Right lobe of liver (tissue), 6 donors: Measurements from ENCODE around the gene SLC16A10. TPM values are rescaled to one million over a fixed set of nuclear protein-coding genes. Genes with fewer than 3 reads are reported as not detected.
A peak's percentile ranks its signal among the peaks of the same experiment; 100 is the strongest.

Experiments used
- ATAC-seq, 4 donors: fragments of 200-7000 bp; cut with Tn5 transposase; one replicate each; pipeline ENCODE4 v1.9.1; 2020; ENCODE audit warnings: mild to moderate bottlenecking in 4 of 4, moderate library complexity in 4 of 4
- DNase-seq, 3 donors: peaks; one replicate each; pipeline ENCODE4 v3.0.0-alpha.2; 2020
- H3K27ac ChIP-seq, 3 donors: fragments of 200-600 bp; one replicate each; pipeline ENCODE4 v1.8.0; 2022
- H3K27me3 ChIP-seq, 2 donors: fragments of 200-600 bp; one replicate each; pipeline ENCODE4 v1.8.0; 2022
- H3K36me3 ChIP-seq, 4 donors: fragments of 200-600 bp; sonication (generic) in 1 of 4; one replicate each; pipeline versions ENCODE4 v1.5.1 to v1.8.0; 2017 to 2022; ENCODE audit warnings: control low read depth in 1 of 4
- H3K4me1 ChIP-seq, 4 donors: fragments of 200-600 bp; sonication (generic) in 1 of 4; one replicate each; pipeline versions ENCODE4 v1.5.1 to v1.8.0; 2017 to 2022; ENCODE audit warnings: control low read depth in 1 of 4
- H3K4me3 ChIP-seq, 3 donors: fragments of 200-600 bp; one replicate each; pipeline ENCODE4 v1.8.0; 2022
- H3K9me3 ChIP-seq, 4 donors: fragments of 200-600 bp; sonication (generic) in 1 of 4; one replicate each; pipeline versions ENCODE4 v1.5.1 to v1.8.0; 2017 to 2022; ENCODE audit warnings: control low read depth in 1 of 4
- CTCF ChIP-seq, 4 donors: fragments of 200-600 bp in 3 of 4; fragments of 450-650 bp in 1 of 4; IDR thresholded peaks; one replicate each; pipeline versions ENCODE4 v1.5.1 to v1.8.0; 2016 to 2022; ENCODE audit warnings: antibody characterized with exemption in 4 of 4, mild to moderate bottlenecking in 2 of 4
- POLR2A ChIP-seq: fragments of 450-650 bp; IDR thresholded peaks from one replicate; pipeline ENCODE4 v1.6.1; 2017; ENCODE audit warnings: antibody characterized with exemption, mild to moderate bottlenecking
- WGBS: methylation state at CpG from one replicate; pipeline ENCODE4 v1.1.6; 2018; ENCODE audit warnings: low coverage, low lambda C conversion rate; ENCODE audit not compliant: insufficient coverage; ENCODE audit errors: missing lambda C conversion rate; 5-methylcytosine and 5-hydroxymethylcytosine counted together
- intact Hi-C, 2 donors: fragments of 100-400 bp; cut with DNase I; formaldehyde crosslinking; loops; one replicate each; pipeline versions ENCODE4 v1.11.2 to v1.14.1; 2022
- total RNA-seq, 6 experiments: library from RNA; depleted of rRNA in 2 of 6; stranded (reverse); fragments of >200 nt in 2 of 6; fragmentation: NEBNext Ultra II Directional in 3 of 6; extraction: Animal tissue kit (Norgen Biotek cat#: 25700) in 3 of 6; gene quantifications; one replicate each; pipeline versions ENCODE4 v1.1.0 to v1.2.4, GENCODE V29; 2016 to 2023
- donor health status: DM: no; HTN: yes; CAD: no.
- donor health status: DM: no; HTN: no; CAD: no.
- donor health status: DM: no; HTN: no; CAD: no.
- donor health status: DM: no; HTN: yes; CAD: no.
- donor health status: DM: no; HTN: yes; CAD: no.

The SLC16A10 gene
- total RNA-seq, 6 experiments from 2014 or later = 2.9 to 15.8 (median 6.6) TPM

- Histone ChIP-seq H3K27ac (no peak overlapping the region), H3K9me3 (no peaks in the 10 kb centered on the region), H3K36me3 (no peaks in the 10 kb centered on the region), H3K4me3 (no peak overlapping the region), H3K27me3 (no peaks in the 10 kb centered on the region), H3K4me1 (peaks cover 0 to 18% (median 5%) of the 10 kb centered on the region in 4 donors)
- intact Hi-C loops = no loop called here
- 10% methylated on average over 1 of the region's 2 CpGs for WGBS
- ATAC-seq (no peak), DNase-seq (no peak)
- no peak for TF ChIP-seq CTCF (IDR thresholded peaks at IDR 0.05)
- TF ChIP-seq POLR2A = no peak
Observed at GRCh38 chr6:111175109-111175508, 87.8 kb downstream of the SLC16A10 start.

GRCh38 chr6:111176038-111176759 is 88.9 kb downstream of the SLC16A10 start:
- Histone ChIP-seq H3K36me3 (no peaks in the 10 kb centered on the region), H3K4me1 (peaks cover 0 to 18% (median 5%) of the 10 kb centered on the region in 4 donors), H3K27ac (peak overlapping the region; percentile 21 to 67 (median 60)), H3K9me3 (no peaks in the 10 kb centered on the region), H3K4me3 (peak overlapping the region in 2 of 3 donors; percentile 17 to 36), H3K27me3 (no peaks in the 10 kb centered on the region)
- WGBS = 12% methylated on average over 2 of the region's 2 CpGs
- TF ChIP-seq CTCF (IDR thresholded peaks at IDR 0.05) = no peak
- TF ChIP-seq POLR2A = no peak
- ATAC-seq (peak; percentile 89 to 94 (median 91)), DNase-seq (peak in 1 of 3 donors; percentile 65)
- intact Hi-C loops = no loop called here

- DNase-seq (no peak), ATAC-seq (peak; percentile 84 to 89 (median 88))
- 26% methylated on average over 2 of the region's 2 CpGs for WGBS
- no peak for TF ChIP-seq POLR2A
- intact Hi-C loops = no loop called here
- Histone ChIP-seq H3K4me1 (peaks cover 0 to 18% (median 5%) of the 10 kb centered on the region in 4 donors), H3K27me3 (no peaks in the 10 kb centered on the region), H3K4me3 (peak overlapping the region in 2 of 3 donors; percentile 17 to 36), H3K27ac (peak overlapping the region; percentile 21 to 67 (median 60)), H3K9me3 (no peaks in the 10 kb centered on the region), H3K36me3 (no peaks in the 10 kb centered on the region)
Observed at GRCh38 chr6:111176760-111177099, 89.4 kb downstream of the SLC16A10 start.

- no peaks in the 10 kb centered on the region for H3K27me3 ChIP-seq
- peak overlapping the region in 2 of 3 donors; percentile 17 to 36 for H3K4me3 ChIP-seq
- WGBS = 31% methylated on average over 6 of the region's 6 CpGs
- DNase-seq (no peak), ATAC-seq (peak; percentile 42 to 61 (median 46))
- H3K27ac ChIP-seq = peak overlapping the region; percentile 21 to 67 (median 60)
- peaks cover 0 to 18% (median 5%) of the 10 kb centered on the region in 4 donors for H3K4me1 ChIP-seq
- intact Hi-C loops = no loop called here
- H3K9me3 ChIP-seq = no peaks in the 10 kb centered on the region
- H3K36me3 ChIP-seq = no peaks in the 10 kb centered on the region
- TF ChIP-seq CTCF (IDR thresholded peaks at IDR 0.05) (no peak), POLR2A (no peak)
Observed at GRCh38 chr6:111177131-111177530, 89.8 kb downstream of the SLC16A10 start.

- intact Hi-C loops = no loop called here
- H3K27me3 ChIP-seq = no peaks in the 10 kb centered on the region
- H3K4me1 ChIP-seq = peaks cover 0 to 10% (median 0%) of the 10 kb centered on the region in 4 donors
- no peak for TF ChIP-seq POLR2A
- no peak for TF ChIP-seq CTCF (IDR thresholded peaks at IDR 0.05)
- no peak for ATAC-seq
- no peak overlapping the region for H3K4me3 ChIP-seq
- WGBS = 67% methylated on average over 5 of the region's 5 CpGs
- no peaks in the 10 kb centered on the region for H3K36me3 ChIP-seq
- no peak overlapping the region for H3K27ac ChIP-seq
- H3K9me3 ChIP-seq = no peaks in the 10 kb centered on the region
- no peak for DNase-seq
Observed at GRCh38 chr6:111183702-111184517, 96.6 kb downstream of the SLC16A10 start.
